WTC11 (cell line): ENCODE results near the gene TM2D1. TPM values are rescaled to one million over a fixed set of nuclear protein-coding genes. Genes with fewer than 3 reads are reported as not detected.

Experiments
- ATF1 ChIP-seq: sonication (generic); formaldehyde crosslinking; IDR thresholded peaks from 2 replicates; pipeline ENCODE4 v1.8.1; 2023; ENCODE audit warnings: mild to moderate bottlenecking, moderate library complexity, missing genetic modification reagents
- FOXK1 ChIP-seq: sonication (generic); formaldehyde crosslinking; IDR thresholded peaks from 2 replicates; pipeline ENCODE4 v1.8.0; 2022; ENCODE audit warnings: mild to moderate bottlenecking, moderate library complexity, missing genetic modification reagents
- HMGA2 ChIP-seq: fragments of 250-450 bp; sonication (Bioruptor Pico); IDR thresholded peaks from 2 replicates; pipeline ENCODE4 v1.4.0; 2021; ENCODE audit warnings: mild to moderate bottlenecking, moderate library complexity
- IRF2 ChIP-seq: sonication (generic); formaldehyde crosslinking; IDR thresholded peaks from 2 replicates; pipeline ENCODE4 v1.8.0; 2022; ENCODE audit warnings: low read depth, missing genetic modification reagents, borderline replicate concordance
- JUN ChIP-seq: sonication (generic); formaldehyde crosslinking; IDR thresholded peaks from 2 replicates; pipeline ENCODE4 v1.8.0; 2023; ENCODE audit warnings: mild to moderate bottlenecking, missing genetic modification reagents
- MXD4 ChIP-seq: fragments of 250-450 bp; sonication (Bioruptor Pico); IDR thresholded peaks from 2 replicates; pipeline ENCODE4 v1.8.0; 2021; ENCODE audit warnings: mild to moderate bottlenecking, moderate library complexity, borderline replicate concordance
- NR1H2 ChIP-seq: sonication (generic); formaldehyde crosslinking; IDR thresholded peaks from 2 replicates; pipeline ENCODE4 v1.9.0; 2021; ENCODE audit warnings: mild to moderate bottlenecking, moderate library complexity, missing genetic modification reagents
- NR3C1 ChIP-seq: sonication (generic); formaldehyde crosslinking; conservative IDR thresholded peaks from 2 replicates; pipeline ENCODE4 v1.8.1; 2023; ENCODE audit warnings: low read depth, mild to moderate bottlenecking, missing genetic modification reagents
- OVOL2 ChIP-seq: fragments of 250-450 bp; sonication (Bioruptor Pico); IDR thresholded peaks from 2 replicates; pipeline ENCODE4 v1.9.0; 2021; ENCODE audit warnings: mild to moderate bottlenecking, borderline replicate concordance
- TCF7 ChIP-seq: sonication (generic); formaldehyde crosslinking; IDR thresholded peaks from 2 replicates; pipeline ENCODE4 v1.8.0; 2022; ENCODE audit warnings: mild to moderate bottlenecking, low read depth, missing genetic modification reagents, moderate library complexity
- TP53 ChIP-seq: sonication (generic); formaldehyde crosslinking; IDR thresholded peaks from 2 replicates; pipeline ENCODE4 v1.8.1; 2023; ENCODE audit warnings: mild to moderate bottlenecking, missing genetic modification reagents
- ZNF121 ChIP-seq: sonication (generic); formaldehyde crosslinking; IDR thresholded peaks from 2 replicates; pipeline ENCODE4 v1.8.0; 2023; ENCODE audit warnings: missing genetic modification reagents
- ZNF219 ChIP-seq: sonication (generic); formaldehyde crosslinking; IDR thresholded peaks from 2 replicates; pipeline ENCODE4 v1.8.0; 2023; ENCODE audit warnings: missing genetic modification reagents, mild to moderate bottlenecking, borderline replicate concordance
- ZNF232 ChIP-seq: sonication (generic); formaldehyde crosslinking; IDR thresholded peaks from 2 replicates; pipeline ENCODE4 v1.8.0; 2022; ENCODE audit warnings: mild to moderate bottlenecking, missing genetic modification reagents
- ZNF317 ChIP-seq: sonication (generic); formaldehyde crosslinking; IDR thresholded peaks from 2 replicates; pipeline ENCODE4 v1.8.1; 2023; ENCODE audit warnings: low read depth, mild to moderate bottlenecking, moderate library complexity, missing genetic modification reagents, borderline replicate concordance
- ZNF396 ChIP-seq: fragments of 250-450 bp; sonication (Bioruptor Pico); IDR thresholded peaks from 2 replicates; pipeline ENCODE4 v1.8.0; 2021; ENCODE audit warnings: mild to moderate bottlenecking, moderate library complexity, borderline replicate concordance
- ZNF416 ChIP-seq: fragments of 250-450 bp; sonication (Bioruptor Pico); IDR thresholded peaks from 2 replicates; pipeline ENCODE4 v1.9.0; 2021; ENCODE audit warnings: mild to moderate bottlenecking, inconsistent platforms
- total RNA-seq: library from RNA; stranded (reverse); gene quantifications from 3 replicates; pipeline ENCODE4 v1.2.3, GENCODE V29; 2021
- TF ChIP-seq, protein P1 (sequence below): fragments of 200-600 bp; IDR thresholded peaks from 2 replicates; pipeline ENCODE4 v1.8.0; 2022; ENCODE audit warnings: antibody characterized with exemption
- TF ChIP-seq, protein P2 (sequence below): sonication (generic); formaldehyde crosslinking; IDR thresholded peaks from 2 replicates; pipeline ENCODE4 v1.8.0; 2022; ENCODE audit warnings: mild to moderate bottlenecking, missing genetic modification reagents
- TF ChIP-seq, protein P3 (sequence below): sonication (generic); formaldehyde crosslinking; conservative IDR thresholded peaks from 2 replicates; pipeline ENCODE4 v1.8.1; 2023; ENCODE audit warnings: mild to moderate bottlenecking, low read depth, missing genetic modification reagents, moderate library complexity
- TF ChIP-seq, protein P4 (sequence below): fragments of 250-450 bp; sonication (Bioruptor Pico); IDR thresholded peaks from 2 replicates; pipeline ENCODE4 v1.9.0; 2021; ENCODE audit warnings: mild to moderate bottlenecking
- TF ChIP-seq, protein P5 (sequence below): sonication (generic); formaldehyde crosslinking; conservative IDR thresholded peaks from 2 replicates; pipeline ENCODE4 v1.8.1; 2022; ENCODE audit warnings: mild to moderate bottlenecking, missing genetic modification reagents
- TF ChIP-seq, protein P6 (sequence below): sonication (generic); formaldehyde crosslinking; IDR thresholded peaks from 2 replicates; pipeline ENCODE4 v1.8.0; 2023; ENCODE audit warnings: mild to moderate bottlenecking, missing genetic modification reagents

Gene TM2D1
- total RNA-seq, 1 experiment from 2014 or later = 21.6 TPM

DNA sequence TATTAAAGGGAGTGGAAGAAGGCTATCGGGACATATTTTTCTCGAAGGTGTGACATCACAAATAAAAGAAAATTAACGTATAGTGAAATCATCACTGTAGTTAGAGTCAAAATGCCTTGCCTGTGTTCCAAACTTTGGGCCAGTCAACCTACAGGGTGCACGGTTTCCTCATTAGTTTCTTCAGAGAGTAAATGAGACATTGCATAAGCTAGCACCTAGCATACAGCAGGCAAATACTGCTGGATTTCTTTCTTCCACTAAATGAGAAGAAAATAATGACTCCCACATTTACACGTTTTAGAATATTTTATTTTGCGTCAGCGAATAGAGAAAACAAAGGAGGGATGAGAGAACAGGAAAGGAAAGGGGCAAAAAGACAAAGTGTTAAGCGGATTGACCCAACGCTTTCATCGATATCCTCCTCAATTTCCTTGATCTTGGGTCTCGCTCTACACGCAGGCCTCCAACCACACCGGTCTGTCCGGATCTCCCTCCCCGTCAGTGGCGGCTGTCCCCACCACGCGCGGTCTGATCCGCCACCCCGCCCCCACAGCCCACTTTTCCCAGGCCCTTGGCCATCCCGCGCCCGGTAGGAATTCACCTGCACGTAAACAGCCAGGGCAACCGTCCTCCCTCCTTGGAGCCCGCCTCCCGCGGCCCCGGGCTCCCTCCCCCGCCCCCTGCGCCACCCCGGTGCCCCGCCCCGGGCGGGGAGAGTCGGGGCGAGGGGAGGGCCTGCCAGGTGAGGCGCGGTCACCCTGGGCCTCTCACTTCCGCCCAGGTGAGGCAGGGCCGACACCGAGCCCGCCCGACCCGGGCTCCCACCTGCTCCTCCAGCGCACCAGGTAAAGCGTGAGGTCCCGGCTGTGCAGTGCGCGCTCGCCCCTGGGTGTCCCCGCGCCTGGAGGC, 17.0 kb upstream of the TM2D1 start, which contains the start of gene PATJ (continued):
- no peak for TF ChIP-seq MXD4 (CRISPR knock-in tag)
- TF ChIP-seq TP53 (CRISPR knock-in tag) = no peak
- TF ChIP-seq, protein P1, sequence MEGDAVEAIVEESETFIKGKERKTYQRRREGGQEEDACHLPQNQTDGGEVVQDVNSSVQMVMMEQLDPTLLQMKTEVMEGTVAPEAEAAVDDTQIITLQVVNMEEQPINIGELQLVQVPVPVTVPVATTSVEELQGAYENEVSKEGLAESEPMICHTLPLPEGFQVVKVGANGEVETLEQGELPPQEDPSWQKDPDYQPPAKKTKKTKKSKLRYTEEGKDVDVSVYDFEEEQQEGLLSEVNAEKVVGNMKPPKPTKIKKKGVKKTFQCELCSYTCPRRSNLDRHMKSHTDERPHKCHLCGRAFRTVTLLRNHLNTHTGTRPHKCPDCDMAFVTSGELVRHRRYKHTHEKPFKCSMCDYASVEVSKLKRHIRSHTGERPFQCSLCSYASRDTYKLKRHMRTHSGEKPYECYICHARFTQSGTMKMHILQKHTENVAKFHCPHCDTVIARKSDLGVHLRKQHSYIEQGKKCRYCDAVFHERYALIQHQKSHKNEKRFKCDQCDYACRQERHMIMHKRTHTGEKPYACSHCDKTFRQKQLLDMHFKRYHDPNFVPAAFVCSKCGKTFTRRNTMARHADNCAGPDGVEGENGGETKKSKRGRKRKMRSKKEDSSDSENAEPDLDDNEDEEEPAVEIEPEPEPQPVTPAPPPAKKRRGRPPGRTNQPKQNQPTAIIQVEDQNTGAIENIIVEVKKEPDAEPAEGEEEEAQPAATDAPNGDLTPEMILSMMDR = no peak
- TF ChIP-seq, protein P2, sequence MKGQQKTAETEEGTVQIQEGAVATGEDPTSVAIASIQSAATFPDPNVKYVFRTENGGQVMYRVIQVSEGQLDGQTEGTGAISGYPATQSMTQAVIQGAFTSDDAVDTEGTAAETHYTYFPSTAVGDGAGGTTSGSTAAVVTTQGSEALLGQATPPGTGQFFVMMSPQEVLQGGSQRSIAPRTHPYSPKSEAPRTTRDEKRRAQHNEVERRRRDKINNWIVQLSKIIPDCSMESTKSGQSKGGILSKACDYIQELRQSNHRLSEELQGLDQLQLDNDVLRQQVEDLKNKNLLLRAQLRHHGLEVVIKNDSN (CRISPR knock-in tag) = no peak
- no peak for TF ChIP-seq TCF7
- no peak for TF ChIP-seq ZNF396 (CRISPR knock-in tag)
- TF ChIP-seq NR3C1 (CRISPR knock-in tag) = no peak
- TF ChIP-seq, protein P3, sequence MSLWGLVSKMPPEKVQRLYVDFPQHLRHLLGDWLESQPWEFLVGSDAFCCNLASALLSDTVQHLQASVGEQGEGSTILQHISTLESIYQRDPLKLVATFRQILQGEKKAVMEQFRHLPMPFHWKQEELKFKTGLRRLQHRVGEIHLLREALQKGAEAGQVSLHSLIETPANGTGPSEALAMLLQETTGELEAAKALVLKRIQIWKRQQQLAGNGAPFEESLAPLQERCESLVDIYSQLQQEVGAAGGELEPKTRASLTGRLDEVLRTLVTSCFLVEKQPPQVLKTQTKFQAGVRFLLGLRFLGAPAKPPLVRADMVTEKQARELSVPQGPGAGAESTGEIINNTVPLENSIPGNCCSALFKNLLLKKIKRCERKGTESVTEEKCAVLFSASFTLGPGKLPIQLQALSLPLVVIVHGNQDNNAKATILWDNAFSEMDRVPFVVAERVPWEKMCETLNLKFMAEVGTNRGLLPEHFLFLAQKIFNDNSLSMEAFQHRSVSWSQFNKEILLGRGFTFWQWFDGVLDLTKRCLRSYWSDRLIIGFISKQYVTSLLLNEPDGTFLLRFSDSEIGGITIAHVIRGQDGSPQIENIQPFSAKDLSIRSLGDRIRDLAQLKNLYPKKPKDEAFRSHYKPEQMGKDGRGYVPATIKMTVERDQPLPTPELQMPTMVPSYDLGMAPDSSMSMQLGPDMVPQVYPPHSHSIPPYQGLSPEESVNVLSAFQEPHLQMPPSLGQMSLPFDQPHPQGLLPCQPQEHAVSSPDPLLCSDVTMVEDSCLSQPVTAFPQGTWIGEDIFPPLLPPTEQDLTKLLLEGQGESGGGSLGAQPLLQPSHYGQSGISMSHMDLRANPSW (CRISPR knock-in tag) = no peak
- no peak for TF ChIP-seq ATF1 (CRISPR knock-in tag)
- no peak for TF ChIP-seq IRF2 (CRISPR knock-in tag)
- TF ChIP-seq, protein P4, sequence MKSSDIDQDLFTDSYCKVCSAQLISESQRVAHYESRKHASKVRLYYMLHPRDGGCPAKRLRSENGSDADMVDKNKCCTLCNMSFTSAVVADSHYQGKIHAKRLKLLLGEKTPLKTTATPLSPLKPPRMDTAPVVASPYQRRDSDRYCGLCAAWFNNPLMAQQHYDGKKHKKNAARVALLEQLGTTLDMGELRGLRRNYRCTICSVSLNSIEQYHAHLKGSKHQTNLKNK = no peak
- TF ChIP-seq, protein P5, sequence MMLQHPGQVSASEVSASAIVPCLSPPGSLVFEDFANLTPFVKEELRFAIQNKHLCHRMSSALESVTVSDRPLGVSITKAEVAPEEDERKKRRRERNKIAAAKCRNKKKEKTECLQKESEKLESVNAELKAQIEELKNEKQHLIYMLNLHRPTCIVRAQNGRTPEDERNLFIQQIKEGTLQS (CRISPR knock-in tag) = no peak
- no peak for TF ChIP-seq JUN (CRISPR knock-in tag)
- 0 out of 2 replicates have a peak, but pooled peaks have one; percentile 15 for TF ChIP-seq FOXK1 (CRISPR knock-in tag)
- no peak for TF ChIP-seq HMGA2 (CRISPR knock-in tag)
- TF ChIP-seq ZNF416 = no peak
- no peak for TF ChIP-seq OVOL2
- TF ChIP-seq NR1H2 (CRISPR knock-in tag) = no peak
- TF ChIP-seq, protein P6, sequence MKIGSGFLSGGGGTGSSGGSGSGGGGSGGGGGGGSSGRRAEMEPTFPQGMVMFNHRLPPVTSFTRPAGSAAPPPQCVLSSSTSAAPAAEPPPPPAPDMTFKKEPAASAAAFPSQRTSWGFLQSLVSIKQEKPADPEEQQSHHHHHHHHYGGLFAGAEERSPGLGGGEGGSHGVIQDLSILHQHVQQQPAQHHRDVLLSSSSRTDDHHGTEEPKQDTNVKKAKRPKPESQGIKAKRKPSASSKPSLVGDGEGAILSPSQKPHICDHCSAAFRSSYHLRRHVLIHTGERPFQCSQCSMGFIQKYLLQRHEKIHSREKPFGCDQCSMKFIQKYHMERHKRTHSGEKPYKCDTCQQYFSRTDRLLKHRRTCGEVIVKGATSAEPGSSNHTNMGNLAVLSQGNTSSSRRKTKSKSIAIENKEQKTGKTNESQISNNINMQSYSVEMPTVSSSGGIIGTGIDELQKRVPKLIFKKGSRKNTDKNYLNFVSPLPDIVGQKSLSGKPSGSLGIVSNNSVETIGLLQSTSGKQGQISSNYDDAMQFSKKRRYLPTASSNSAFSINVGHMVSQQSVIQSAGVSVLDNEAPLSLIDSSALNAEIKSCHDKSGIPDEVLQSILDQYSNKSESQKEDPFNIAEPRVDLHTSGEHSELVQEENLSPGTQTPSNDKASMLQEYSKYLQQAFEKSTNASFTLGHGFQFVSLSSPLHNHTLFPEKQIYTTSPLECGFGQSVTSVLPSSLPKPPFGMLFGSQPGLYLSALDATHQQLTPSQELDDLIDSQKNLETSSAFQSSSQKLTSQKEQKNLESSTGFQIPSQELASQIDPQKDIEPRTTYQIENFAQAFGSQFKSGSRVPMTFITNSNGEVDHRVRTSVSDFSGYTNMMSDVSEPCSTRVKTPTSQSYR = no peak
- TF ChIP-seq ZNF121 (CRISPR knock-in tag) = no peak
- peak; percentile 55; the same call in 1 of the 2 replicates for TF ChIP-seq ZNF232 (CRISPR knock-in tag)
- no peak for TF ChIP-seq ZNF219 (CRISPR knock-in tag)
- no peak for TF ChIP-seq ZNF317
